NOMO-1 (cell line): ENCODE data around the gene OR2T11.
"Not testable (repeated sequence)": the region's sequence is repeated elsewhere in the genome, so short reads cannot be mapped to it uniquely, and the experiment has no call there.

ENCODE experiments used
- DNase-seq, 2 experiments: peaks; one replicate each; lab custom pipeline; 2025; ENCODE audit not compliant: unreplicated experiment in 2 of 2; lab: John Stamatoyannopoulos, UW

Gene OR2T11

GRCh38 chr1:248621770-248622169 is 13.1 kb downstream of the OR2T11 start:
- DNase-seq = no peak

- peak in 1 of 2 experiments; percentile 51 for DNase-seq
These were observed 16.0 kb downstream of the OR2T11 start for GRCh38 chr1:248618878-248619277.

GRCh38 chr1:248618119-248618518 is 16.8 kb downstream of the OR2T11 start:
- no peak for DNase-seq

- no peak for DNase-seq
These were observed 21.1 kb downstream of the OR2T11 start for GRCh38 chr1:248613742-248614141.

DNA sequence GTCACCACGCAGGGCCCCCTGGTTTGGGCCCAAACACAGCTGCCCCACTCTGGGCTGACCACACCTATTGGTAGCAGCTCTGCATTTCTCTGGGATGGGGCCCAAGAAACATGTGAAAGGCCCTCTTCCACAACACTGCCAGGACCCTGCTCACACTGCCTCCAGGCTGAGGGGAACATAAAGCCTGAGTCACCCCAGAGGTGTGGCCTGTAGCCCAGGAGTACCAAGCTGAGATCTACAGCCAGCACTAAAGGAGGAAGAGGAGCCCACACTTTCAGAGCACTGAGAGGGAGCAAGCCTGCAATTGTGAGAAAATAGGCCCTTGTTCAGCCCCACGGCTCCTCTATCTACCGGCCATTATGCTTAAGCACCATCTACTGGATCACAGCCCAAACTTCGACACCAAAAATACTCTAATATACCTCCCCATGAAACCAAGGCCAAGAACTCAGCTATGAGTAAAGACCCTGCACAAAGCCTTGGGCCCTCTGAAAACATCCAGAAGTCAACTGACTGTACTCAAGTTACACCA is 22.9 kb downstream of the OR2T11 start:
- no peak for DNase-seq

GRCh38 chr1:248610301-248610700 is 24.6 kb downstream of the OR2T11 start:
- DNase-seq = no peak

- DNase-seq = no peak
These were observed 35.5 kb downstream of the OR2T11 start for GRCh38 chr1:248599396-248599795.

DNA sequence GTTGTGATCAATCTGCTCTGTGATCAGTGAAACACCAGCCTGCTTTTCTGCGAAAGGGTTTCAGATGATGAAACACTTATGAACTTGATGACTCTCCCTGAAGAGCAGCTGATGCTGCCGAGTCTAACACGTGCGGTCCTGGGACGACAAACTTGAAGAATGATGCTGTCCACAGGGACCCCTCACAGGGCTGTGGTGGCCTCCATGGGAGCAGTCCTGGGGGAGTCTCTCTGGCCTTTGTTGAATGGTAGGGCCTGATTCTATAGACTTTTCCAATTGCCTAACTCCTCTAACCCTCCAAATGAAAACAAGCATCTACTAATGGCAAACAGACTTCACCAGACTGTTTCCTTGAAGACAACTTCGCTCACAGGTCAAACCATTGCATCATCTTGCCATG is 37.3 kb downstream of the OR2T11 start, which contains the start of gene OR2T10:
Gene OR2T10, minus strand, starts transcription at position 112 of the 400 bp plus-strand sequence. CDS start 3,932 bp downstream, outside the sequence.
- no peak for DNase-seq

DNA sequence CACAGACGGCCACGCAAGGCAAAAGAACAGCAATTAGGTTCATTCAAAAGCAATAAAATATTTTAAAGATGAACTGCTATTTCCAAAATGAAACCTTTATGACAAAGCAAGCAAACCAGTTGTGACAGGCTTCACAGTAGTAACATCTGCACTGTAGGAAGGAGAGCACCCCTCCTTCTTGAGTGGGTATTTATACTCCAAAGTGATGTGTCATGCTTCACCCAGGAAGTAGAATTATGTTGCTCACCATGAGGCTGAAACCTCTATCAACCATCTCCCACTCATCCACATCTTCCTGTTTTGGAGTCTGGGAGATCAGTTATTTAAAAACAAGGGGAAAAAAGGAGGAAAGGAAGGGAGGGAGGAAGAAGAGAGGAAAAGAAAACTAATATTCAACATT is 38.3 kb downstream of the OR2T11 start:
- no peak for DNase-seq

- no peak for DNase-seq
These were observed 41.7 kb downstream of the OR2T11 start for GRCh38 chr1:248593226-248593625.

DNA sequence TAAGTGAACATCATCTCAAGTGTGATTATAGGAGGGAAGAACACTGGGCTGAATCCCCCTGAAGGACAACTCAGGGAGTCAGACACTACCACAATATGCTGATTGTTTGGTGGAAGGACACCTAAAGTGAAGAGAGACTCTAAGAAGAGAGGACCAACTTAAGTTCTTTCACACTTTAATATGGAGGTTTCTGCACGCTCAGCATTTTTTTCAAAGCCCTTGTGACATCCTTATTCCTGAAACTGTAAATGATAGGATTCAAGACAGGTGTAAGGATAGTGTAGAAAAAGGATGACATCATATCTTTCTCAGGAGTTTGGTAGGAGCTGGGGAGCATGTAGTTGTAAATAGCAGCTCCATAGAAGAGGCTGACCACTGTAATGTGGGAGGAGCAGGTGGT is 42.2 kb downstream of the OR2T11 start:
- no peak for DNase-seq

DNA sequence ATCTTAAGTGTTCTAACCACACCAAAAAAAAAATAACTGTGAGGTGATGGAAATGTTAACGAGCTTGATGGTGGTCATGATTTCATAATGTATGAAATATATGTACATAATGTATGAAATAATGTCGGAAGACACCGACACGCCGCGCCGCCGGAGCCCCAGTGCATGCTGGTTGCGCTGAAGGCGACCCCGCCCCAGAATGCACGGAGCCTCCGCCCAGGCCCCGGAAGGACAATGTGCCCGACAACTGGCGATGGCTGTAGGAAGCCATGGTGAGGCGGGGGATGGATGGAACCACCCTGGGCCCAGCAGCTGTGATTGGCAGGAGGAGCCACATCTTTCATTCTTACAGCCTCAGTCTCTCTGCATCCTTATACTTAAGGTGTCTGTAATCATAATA is 44.8 kb downstream of the OR2T11 start:
- no peak for DNase-seq

DNA sequence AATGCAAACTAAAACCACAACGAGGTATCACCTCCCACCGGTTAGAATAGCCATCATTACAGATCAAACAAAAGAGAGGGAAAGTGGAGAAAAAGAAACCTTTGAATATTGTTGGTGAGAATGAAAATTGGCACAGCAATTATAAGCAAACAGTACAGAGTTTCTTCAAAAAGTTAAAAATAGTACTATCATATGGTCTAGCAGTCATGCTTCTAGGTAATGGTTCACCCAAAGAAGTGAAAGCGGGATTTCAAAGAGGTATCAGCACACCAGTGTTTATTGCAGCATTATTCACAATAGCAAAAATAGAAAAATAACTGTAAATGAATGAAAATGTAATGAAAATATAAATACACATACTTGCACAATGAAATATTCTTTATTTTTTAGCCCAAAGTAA is 45.6 kb downstream of the OR2T11 start:
- DNase-seq = no peak

DNA sequence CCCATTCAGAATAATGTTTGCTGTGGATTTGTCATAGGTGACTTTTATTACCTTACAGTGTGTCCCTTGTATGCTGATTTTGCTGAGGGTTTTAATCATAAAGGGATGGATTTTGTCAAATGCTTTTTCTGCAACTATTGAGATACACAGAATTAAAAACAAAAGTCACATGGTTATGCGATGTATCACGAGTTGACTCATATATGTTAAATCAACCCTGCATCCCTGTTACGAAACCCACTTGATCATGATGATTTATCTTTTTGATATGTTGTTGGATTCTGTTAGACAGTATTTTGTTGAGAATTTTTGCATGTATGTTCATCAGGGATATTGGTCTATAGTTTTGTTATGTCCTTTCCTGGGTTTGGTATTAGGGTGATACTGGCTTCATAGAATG is 49.6 kb downstream of the OR2T11 start:
- no peak for DNase-seq

- DNase-seq = peak in 1 of 2 experiments; percentile 6
These were observed 58.5 kb downstream of the OR2T11 start for GRCh38 chr1:248576260-248576980.

DNA sequence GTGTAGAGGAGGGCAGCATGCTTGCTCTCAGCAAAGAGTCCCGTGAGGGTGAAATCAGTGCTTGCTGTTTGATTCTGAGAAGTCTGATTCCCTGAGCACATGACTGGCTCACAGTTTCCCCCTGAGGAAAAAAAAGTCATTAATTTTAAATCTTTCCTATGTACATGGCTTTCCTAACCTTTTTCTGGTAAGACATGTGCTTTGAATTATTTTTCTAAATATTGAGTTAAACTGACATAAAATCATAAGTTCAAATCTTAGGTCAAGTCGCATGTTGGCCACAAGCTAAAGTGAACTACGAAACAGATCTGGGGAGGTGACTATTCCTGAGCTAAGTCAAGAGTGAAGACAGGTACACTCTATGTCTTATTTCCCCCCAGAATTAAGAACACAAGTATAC is 60.2 kb downstream of the OR2T11 start, which contains the start of gene OR2T34:
Gene OR2T34, minus strand, starts transcription at position 101 of the 400 bp plus-strand sequence. Its CDS starts 0 bp downstream, at position 101.
- DNase-seq = not testable (repeated sequence)

DNA sequence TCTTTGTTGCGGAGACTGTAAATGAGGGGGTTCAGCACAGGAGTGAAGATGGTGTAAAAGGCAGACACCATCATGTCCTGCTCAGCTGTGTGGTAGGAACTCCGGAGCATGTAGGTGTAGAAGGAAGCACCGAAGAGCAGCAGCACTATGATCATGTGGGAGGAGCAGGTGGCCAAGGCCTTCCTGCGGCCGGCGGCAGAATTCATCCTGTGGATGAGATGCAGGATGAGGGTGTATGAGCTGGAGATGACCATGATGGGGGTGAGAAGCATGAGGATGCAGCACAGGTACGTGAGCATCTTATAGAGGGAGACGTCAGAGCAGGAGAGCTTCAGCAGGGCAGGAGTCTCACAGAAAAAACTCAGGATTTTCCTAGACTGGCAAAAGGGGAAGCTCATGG is 61.0 kb downstream of the OR2T11 start:
- not testable (repeated sequence) for DNase-seq
